A549 (cell line): ENCODE results near the gene RAP1GAP2.

Source experiments
- BHLHE40 ChIP-seq: IDR thresholded peaks from 2 replicates; pipeline ENCODE4 v1.6.1; 2012; ENCODE audit warnings: low read depth, low read length, inconsistent platforms
- ESRRA ChIP-seq: fragments of 150-350 bp; IDR thresholded peaks from 2 replicates; pipeline ENCODE4 v1.6.1; 2014; ENCODE audit warnings: mild to moderate bottlenecking, low read length, borderline replicate concordance
- POLR2A ChIP-seq: IDR thresholded peaks from 2 replicates; pipeline ENCODE4 v1.6.1; 2012; ENCODE audit warnings: mild to moderate bottlenecking, low read length
- TF ChIP-seq, protein P1 (sequence below): fragments of >200 bp; sonication (Bioruptor Twin); formaldehyde crosslinking; IDR thresholded peaks from 3 replicates; pipeline ENCODE4 v1.5.1; 2016

DNA sequence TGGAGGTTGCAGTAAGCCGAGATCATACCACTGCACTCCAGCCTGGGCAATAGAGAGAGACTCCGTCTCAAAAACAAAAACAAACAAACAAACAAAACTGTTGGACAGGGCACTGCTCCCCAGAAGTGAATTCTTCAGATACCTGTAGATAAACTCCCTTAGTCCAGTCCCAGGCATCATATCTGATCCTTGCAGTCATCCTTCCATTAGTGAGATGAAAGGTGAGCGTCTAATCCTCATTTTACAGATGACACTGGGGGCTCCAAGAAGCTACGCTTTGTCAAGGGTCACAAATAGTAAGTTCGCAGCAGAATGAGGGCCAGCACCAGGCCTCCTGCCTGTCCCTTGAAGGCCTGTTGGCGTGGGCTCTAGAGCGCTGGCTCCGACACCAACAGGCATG lies 165.2 kb downstream of the RAP1GAP2 start:
- no peak for TF ChIP-seq BHLHE40
- TF ChIP-seq, protein P1, sequence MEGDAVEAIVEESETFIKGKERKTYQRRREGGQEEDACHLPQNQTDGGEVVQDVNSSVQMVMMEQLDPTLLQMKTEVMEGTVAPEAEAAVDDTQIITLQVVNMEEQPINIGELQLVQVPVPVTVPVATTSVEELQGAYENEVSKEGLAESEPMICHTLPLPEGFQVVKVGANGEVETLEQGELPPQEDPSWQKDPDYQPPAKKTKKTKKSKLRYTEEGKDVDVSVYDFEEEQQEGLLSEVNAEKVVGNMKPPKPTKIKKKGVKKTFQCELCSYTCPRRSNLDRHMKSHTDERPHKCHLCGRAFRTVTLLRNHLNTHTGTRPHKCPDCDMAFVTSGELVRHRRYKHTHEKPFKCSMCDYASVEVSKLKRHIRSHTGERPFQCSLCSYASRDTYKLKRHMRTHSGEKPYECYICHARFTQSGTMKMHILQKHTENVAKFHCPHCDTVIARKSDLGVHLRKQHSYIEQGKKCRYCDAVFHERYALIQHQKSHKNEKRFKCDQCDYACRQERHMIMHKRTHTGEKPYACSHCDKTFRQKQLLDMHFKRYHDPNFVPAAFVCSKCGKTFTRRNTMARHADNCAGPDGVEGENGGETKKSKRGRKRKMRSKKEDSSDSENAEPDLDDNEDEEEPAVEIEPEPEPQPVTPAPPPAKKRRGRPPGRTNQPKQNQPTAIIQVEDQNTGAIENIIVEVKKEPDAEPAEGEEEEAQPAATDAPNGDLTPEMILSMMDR = no peak
- no peak for TF ChIP-seq ESRRA
- no peak for TF ChIP-seq POLR2A
